B cell (primary cell): ENCODE measurements around the gene SGPL1.

Source experiments
- EZH2 ChIP-seq: IDR thresholded peaks from 2 replicates; pipeline ENCODE4 v1.6.1; 2012; ENCODE audit warnings: borderline replicate concordance, low read depth, mild to moderate bottlenecking, moderate library complexity, low read length; ENCODE audit not compliant: insufficient read depth, poor library complexity, severe bottlenecking
- TF ChIP-seq, protein P1 (sequence below): fragments of 200-600 bp; IDR thresholded peaks from one replicate; pipeline ENCODE4 v1.8.0; 2022; ENCODE audit warnings: antibody characterized with exemption, mild to moderate bottlenecking

- TF ChIP-seq, protein P1, sequence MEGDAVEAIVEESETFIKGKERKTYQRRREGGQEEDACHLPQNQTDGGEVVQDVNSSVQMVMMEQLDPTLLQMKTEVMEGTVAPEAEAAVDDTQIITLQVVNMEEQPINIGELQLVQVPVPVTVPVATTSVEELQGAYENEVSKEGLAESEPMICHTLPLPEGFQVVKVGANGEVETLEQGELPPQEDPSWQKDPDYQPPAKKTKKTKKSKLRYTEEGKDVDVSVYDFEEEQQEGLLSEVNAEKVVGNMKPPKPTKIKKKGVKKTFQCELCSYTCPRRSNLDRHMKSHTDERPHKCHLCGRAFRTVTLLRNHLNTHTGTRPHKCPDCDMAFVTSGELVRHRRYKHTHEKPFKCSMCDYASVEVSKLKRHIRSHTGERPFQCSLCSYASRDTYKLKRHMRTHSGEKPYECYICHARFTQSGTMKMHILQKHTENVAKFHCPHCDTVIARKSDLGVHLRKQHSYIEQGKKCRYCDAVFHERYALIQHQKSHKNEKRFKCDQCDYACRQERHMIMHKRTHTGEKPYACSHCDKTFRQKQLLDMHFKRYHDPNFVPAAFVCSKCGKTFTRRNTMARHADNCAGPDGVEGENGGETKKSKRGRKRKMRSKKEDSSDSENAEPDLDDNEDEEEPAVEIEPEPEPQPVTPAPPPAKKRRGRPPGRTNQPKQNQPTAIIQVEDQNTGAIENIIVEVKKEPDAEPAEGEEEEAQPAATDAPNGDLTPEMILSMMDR = no peak
- no peak for TF ChIP-seq EZH2
Observed at GRCh38 chr10:70840836-70841235, 25.1 kb downstream of the SGPL1 start.
